GM18511 (cell line): ENCODE data around the gene HPS4.

Experiments
- ATAC-seq: cut with Tn5 transposase; IDR thresholded peaks from one replicate; pipeline ENCODE4 v1.9.1; 2021; ENCODE audit warnings: mild to moderate bottlenecking, moderate library complexity; ENCODE audit not compliant: unreplicated experiment

HPS4 gene

DNA sequence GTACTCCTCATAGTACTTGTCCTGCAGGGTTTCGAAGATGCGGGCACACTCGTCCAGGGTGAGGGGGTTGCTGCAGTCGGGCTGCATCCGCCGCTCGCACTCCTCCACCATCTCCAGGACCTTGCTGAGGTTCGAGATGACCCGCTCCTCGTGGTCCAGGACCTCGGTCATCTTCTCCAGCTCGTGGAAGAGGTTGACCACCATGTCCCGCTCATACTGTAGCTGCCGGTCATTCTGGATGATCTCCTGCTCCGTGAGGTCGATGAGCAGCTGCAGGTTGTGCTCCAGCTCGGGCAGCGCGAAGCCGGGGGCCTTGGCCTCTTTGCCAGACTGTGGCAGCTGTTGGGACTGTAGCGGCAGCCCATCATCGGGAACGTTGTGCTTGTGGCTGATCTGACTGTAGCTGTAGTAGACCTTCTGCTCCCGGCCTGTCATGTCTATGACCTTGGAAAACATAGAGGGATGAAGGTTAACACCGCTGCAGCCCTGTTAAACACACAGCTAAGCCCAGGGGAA is 15.7 kb upstream of the HPS4 start:
- no peak for ATAC-seq

DNA sequence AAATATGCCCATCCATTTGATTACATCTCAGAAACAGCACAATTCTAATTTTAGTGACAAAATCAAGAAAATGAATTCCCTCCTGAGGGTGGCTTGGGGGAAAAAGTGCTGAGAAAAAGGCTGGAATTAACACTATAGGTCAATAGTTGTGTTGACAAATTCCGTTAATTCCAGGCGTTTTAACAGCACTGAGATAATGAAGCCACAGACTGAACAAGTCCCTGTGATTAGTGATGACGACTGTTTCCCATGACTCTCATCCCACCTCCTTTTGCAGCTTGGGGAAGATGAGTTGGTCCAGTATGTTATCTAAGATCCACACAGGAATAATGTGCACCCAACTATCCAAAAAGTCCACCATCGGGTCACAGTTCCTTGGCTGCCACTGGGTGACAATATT is 12.9 kb upstream of the HPS4 start:
- no peak for ATAC-seq

DNA sequence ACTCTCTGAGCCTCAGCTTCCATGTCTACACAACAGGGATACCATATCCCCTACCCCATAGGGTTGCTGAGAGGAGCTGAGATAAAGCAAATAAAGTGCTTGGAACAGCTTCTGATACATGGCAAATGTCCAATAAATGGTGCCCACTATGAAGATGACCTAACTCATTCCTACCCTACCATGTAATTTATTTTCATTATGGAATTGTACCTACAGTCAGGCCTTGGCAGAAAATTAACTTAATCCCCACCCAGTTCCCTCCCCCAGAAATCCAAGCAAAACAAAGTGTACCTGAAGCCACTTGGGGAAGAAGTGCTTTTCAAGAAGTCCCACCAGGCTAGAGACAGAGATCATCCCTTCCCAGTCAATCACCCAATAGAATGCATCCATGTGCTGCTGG is 10.9 kb upstream of the HPS4 start:
- no peak for ATAC-seq

DNA sequence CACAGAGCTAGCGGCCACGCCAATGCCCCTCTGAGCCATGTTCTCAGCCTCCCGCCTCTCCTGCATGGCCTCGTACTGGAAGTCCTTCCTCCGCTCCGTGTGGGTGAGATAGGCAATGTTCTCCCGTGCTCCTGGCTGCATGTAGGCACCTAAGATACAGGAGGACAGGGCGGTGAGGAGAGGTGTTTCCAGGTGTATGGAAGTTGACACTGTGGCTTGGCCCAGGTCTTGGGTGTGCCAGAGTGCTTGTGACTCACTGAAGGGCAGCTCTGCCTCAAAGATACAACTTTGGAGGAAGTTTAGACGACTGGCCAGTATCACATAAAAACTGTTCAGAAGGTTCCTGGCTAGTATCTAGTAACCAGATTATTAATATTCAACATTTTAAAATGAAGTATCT is 8.6 kb upstream of the HPS4 start:
- no peak for ATAC-seq

DNA sequence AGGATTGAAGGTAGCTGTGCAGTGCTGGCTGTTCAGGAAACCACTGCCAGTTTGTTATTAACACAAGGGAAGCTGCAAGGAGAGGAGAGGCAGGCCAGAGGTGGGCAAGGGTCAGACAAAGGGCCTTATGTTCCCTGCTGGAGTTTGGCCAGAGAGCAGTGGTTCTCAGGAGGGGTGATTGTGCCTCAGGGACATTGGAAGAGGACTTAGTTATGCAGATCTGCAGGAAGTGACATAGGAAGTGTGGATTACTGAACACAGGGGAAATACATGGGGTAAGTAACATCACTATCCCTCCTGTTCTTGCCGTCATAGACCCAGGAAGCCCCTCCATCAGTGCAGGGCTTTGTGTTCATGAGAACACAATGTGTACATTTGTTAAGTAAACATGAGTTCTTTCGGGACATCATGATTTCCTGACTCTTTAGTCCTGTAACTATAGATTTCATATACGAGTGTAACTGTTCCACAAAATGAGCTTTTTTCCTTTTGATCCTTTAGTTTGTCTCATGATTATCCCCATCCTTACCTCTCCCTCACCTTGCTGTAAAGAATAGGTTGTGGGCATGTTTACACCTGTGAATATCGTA is 6.0 kb upstream of the HPS4 start:
- no peak for ATAC-seq

DNA sequence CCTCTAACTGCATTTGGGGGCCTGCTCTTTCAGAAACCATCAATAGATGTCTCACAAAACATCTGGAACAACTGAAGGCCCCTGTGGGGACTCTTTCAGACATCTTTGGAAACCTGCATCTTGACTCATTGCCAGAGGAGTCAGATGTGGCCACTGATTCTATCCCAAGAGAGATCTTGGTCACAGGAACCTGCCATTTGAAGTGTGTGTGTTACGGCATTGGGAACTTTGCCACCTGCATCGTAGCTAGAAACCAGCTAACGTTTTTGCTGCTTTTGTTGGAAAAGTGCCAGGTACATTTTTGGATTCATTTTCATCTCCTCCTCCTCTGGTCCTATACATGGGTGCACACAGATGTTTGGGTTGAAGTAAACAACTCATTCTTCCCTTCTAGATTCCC is 4.4 kb upstream of the HPS4 start:
- ATAC-seq, result no peak

DNA sequence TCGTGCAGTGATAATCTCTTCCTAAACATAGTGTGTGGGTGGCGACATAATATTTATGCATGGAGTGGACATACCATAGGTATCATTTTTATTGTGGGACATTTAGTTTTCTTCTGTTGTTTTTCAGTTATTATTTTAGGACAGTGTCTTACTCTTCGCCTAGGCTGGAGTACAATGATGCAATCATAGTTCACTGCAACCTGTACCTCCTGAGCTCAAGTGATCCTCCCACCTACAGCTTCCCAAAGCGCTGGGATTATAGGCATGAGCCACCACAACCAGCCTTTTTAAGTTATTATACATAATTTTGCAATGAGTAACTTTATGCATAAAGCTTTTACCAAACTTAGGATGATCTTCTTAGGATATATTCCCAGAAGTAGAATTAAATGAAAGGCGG is 2.8 kb upstream of the HPS4 start:
- no peak for ATAC-seq

DNA sequence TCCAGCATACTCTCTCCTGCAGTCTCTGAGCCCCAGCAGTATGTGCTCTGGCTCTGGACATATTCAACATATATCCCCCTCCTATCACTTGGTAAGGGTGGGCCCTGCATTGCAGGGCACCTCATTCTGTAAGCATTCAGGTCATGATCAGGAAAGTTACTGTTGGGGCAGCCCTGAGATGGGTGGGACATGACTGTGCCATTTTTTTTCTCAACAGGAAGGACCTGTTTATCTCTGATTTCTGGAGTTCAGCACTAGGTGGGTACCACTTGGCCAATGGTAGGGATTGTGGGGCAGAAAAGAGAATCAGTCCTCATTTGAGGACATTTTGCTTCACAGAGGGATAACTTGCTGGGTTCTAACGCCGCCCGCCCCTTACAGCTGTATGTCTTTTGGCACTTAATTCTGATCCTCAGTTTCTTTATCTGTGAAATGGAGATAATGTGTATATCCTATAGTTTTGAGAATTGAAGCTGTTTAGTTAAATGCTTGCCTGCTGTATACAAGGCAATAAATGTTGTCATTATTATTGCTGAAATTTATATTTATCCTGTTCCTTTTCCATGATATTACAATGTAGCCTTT is 2.3 kb upstream of the HPS4 start:
- ATAC-seq, result no peak

DNA sequence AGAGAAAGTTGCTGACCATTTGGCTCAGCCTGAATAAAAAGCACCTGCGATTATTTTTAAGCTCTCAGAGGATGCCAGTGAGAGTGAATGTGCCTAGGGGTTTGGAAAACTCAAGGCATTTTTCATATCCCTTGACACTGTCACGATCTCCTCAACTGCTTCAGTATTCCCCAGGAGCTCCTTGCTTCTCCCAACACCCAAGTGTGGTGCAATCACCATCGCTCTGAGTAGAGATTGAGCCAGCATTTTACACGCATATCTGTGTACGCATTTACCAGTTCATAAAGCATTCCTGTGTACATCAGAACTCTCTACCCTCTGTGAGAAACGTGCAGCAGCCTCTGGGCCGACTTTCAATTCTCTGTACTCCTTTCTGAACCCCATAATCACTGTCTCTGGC is 1.4 kb upstream of the HPS4 start:
- no peak for ATAC-seq

DNA sequence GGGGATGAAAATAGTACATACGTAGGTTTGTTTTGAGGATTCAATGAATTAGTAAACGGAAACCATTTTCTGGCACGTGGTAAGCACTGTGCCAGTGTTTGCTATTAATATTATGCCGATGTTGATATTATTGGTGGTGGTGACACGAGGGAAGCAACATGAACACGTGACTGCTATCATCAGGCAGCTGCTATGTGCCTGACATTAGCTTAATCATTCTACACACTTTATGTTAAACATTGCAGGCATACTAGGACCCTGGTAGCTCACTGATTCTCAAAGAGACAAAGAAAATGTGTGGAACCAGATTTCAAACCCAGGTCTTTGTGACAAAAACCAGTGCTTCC is 750 bp upstream of the HPS4 start:
- no peak for ATAC-seq

DNA sequence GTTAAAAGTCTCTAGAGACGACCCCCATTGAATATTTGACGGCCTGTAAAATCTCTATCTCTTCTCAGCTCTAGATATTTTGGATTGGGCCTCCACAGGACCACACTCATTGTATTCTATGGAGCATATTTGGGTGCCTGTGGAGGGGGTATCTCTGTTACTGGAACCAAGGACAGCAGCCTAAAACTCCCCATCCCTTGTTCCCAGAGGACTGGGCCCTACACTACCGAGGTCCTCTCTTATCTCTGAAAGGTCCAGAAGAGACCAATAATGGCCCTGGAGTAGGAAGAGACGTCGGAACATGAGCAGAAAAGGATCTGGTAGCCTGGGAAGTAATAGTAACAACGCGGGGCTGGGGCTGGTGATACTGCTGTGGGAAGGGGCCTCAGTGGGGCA is 542 bp downstream of the HPS4 start:
- no peak for ATAC-seq

DNA sequence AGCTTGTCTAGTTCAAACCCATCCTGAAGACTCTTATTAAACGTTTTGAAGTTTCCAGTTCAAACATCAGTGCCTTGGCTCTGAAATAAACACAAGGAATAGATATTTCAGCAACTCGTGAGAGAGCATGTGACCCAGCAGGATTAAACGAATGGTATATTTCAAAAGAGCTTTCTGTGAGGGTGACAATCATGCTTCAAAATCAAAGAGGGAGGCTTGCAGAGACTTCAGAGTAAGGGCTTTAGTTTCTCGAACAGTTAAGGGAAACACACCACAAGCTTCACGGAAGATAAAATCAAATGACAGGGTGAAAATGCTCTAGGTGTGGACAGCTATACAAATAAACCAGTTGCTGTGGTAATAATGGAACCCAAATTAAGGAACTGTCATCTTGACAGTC is 1.4 kb downstream of the HPS4 start:
- no peak for ATAC-seq

DNA sequence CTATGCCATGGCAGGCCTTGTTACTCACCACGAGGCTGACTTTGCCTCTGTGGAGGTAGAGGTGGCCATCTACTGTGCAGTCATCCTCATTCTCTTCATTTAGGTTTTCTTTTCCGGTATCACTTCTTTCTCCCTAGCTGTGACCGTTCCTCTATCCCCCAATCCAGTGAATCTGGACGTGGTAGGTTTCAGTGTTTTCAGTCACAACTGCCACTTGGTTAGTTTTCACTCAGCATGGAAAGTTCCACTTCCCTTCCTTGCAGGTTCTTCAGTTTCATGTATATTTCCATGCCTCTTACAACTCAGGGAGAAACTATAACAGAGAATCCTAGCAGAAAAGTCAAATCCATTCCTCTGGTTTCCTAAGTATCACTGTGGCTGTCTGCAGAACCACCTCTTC is 1.9 kb downstream of the HPS4 start:
- ATAC-seq, result no peak

DNA sequence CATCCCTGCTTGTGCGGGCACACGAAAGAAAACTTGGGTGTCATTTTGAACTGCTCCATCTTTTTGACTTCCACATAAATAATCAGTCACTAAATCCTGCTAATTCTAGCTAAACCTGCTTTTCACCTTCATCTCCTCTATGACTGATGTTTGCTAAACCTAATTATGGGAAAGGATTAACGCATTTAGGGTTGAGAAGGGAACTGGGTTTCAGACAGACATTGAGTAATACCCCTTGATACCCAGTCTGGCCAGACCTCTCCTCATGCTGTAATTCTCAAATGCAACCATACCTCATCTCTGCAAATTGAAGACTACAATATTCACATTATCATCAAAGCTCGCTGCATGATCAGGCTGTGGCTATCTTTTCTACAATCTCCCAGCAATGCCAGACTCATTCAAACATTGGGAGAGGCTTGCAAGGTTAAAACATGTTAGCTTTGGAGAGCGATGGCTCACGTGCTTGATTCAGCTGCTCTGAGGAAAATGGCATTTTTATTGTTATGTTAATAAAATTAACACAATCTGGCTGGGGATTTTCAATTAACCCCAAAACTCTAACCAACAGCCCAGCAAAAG is 2.4 kb downstream of the HPS4 start:
- no peak for ATAC-seq

DNA sequence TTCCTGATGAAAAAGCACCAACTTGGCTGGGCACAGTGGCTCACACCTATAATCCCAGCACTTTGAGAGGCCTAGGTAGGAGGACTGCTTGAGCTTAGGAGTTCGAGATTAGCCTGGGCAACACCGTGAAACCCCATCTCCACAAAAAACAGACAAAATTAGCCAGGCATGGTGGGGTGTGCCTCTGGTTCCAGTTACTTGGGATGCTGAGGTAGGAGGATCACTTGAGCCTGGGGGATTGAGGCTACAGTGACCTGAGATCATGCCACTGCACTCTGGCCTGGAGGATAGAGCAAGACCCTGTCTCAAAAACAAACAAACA is 3.0 kb downstream of the HPS4 start:
- ATAC-seq, result no peak

DNA sequence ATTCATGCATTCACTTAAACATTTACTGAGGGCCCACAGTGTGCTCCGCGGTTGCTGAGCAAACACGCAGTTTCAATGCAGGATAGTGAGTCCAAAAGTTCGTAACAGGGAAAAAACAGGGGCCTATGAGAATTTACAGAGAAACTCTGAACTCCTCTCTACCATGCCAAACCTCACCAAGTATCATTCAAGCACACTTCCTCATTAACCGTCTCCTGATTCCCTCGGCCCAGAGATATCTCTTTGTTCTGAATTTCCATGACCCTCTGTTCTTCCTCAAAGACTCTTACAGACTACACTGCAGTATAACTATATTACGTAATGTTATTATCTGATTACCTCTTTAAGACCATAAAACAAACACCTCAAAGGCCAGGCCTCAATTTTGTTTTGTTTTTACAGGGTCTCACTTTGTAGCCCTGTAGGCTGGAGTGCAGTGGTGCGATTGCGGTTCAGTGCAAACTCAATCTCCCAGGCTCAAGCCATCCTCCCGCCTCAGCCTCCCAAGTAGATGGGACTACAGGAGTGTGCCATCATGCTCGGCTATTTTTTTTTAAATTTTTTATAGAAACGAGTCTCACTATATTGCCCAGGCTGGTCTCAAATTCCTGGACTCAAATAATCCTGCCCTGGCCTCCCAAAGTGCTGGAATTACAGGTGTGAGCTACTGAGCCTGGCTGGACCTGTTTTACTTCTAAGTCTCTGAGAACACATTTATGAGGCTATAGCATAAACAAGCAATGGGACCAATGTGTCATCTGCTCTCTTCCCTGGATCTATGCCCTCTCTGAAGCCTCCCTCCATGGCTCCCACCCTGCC is 3.6 kb downstream of the HPS4 start:
- no peak for ATAC-seq

DNA sequence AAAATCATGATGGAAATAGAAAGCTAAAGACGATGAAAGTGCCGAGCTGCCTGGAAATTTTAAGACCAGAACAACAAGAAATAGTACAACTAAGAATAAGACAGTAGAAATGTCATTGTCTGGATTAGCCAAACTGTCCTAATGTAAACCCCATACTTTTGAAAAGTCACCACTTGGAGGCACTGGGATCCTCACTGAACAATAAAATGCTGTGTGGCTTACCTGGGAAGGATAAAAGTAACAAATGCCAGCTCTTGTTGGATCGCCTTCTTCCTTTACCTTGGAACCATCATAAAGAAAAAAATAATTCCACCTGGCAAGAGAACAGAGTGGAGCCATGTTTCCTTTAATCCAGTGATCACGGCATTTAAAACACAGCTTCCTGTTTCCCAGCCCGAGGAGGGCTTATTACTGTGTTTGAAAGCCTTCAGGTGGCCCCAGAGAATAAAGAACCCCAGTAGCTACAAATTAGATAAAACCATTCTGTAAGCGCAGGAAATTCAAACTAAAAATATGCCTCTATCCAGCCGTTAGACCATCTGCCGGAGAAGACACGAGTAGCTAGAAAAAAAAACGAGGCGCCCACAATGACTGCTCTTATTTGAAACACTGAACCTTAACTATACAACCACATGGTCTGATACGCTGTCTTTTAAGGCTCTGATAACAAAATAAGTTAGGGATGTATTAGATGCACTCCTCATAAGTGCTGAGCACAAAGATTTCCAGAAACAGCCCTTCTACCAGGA is 4.4 kb downstream of the HPS4 start:
- ATAC-seq, result no peak

DNA sequence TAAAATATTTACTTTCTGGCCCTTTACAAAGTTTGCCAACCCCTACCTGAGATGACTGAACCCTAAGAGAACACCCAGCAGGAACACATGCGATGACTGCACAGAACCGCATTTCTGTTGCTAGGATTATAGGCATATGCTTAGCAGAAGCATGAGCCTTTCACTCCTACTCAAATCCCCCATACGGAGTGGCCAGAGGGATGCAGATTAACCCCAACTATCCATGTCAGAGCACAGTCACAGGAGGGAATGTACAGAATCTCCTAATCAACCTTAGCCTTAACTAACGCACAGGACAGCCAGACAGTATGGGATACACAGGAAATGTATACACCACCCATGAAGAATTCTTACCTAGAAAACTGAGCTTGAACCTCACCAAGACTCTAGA is 6.2 kb downstream of the HPS4 start:
- no peak for ATAC-seq

DNA sequence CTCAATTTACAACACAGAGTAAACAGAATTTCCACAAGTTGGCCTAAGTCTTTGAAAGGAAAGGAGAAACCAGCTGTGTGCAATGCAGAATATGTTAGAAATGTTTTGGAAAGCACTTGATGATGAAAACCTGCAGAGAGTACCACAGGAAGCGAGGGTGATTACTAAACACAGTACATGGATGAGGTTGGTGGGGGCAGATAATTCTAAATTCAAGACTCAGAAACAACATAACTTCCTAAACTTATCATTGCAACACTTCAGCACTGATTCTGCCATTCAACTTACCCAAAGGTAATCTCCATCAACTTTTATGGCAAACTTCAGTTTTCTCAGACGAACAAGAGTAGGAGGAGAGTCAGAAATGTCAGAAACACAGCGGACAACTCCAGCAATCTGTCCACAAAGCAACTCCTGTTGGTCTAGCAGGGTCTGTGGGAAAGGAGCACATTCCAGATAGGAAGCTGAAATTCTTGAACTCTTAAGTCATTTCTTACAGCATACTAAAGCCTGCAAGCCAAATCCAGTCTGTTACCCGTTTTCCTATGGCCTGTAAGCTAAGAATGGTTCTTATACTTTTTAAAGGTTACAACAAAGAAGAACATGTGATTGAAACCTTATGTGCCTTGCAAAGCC is 6.8 kb downstream of the HPS4 start:
- no peak for ATAC-seq

DNA sequence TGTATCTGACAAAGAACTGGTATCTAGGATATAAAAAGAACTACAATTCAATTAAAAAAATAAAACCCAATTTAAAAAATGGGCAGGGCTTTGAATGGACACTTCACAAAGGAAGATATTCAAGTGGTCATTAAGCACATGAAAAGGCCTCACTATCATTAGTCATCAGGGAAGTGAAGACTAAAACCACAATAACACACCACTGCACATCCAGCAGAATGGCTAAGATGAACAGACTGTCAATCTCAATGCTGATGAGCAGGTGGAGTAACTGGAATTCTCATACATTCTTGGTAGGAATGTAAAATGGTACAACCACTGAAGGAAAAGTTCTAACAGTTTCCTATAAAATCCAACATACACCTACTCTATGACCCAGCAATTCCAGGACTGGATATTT is 8.9 kb downstream of the HPS4 start:
- no peak for ATAC-seq

DNA sequence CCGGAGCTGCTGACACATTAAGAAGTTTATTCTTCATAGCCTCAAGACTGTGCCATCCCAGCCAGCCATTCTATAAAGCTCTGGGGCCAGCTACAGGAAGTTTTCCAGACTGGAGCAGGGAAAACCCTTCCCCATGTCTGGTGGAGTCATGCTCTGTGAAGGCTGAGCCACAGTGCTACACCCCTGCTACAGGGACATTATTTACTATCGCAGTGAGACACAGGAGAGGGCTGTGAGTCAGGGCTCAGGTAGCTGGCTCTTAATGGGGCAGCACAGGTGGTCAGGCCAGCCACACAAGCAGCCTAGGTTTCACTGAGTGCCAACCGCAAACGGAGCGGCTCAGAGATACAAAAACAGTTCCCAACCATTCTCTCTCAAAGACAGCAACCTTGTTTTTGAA is 12.1 kb downstream of the HPS4 start:
- no peak for ATAC-seq
